Liver (tissue), 9 donors: ENCODE data around the gene METTL13. TPM values are rescaled to one million over a fixed set of nuclear protein-coding genes. Genes with fewer than 3 reads are reported as not detected.
A peak's percentile ranks its signal among the peaks of the same experiment; 100 is the strongest.

Experiments used
- DNase-seq: peaks from one replicate; pipeline ENCODE4 v3.0.0-alpha.2; 2017; ENCODE audit warnings: low spot score
- H3K27ac ChIP-seq, 2 donors: one replicate each; pipeline ENCODE4 v1.7.0; 2013; ENCODE audit warnings: inconsistent platforms in 2 of 2, low read length in 2 of 2, control low read depth in 1 of 2, low read depth in 1 of 2, mild to moderate bottlenecking in 1 of 2
- H3K27me3 ChIP-seq, 4 donors: one replicate each; pipeline versions ENCODE4 v1.6.1 to v1.7.0; 2013; ENCODE audit warnings: low read length in 3 of 4, inconsistent platforms in 1 of 4, mild to moderate bottlenecking in 1 of 4, moderate library complexity in 1 of 4; ENCODE audit not compliant: control insufficient read depth in 4 of 4, insufficient read depth in 4 of 4
- H3K36me3 ChIP-seq, 4 donors: one replicate each; pipeline versions ENCODE4 v1.6.1 to v1.7.0; 2013; ENCODE audit warnings: low read length in 3 of 4, mild to moderate bottlenecking in 3 of 4, low read depth in 1 of 4, moderate library complexity in 1 of 4; ENCODE audit not compliant: control insufficient read depth in 4 of 4, insufficient read depth in 3 of 4
- H3K4me1 ChIP-seq, 4 donors: one replicate each; pipeline versions ENCODE4 v1.6.1 to v1.7.0; 2013; ENCODE audit warnings: low read length in 3 of 4, mild to moderate bottlenecking in 3 of 4, moderate library complexity in 1 of 4; ENCODE audit not compliant: control insufficient read depth in 4 of 4, insufficient read depth in 4 of 4
- H3K4me3 ChIP-seq, 3 donors: one replicate each; pipeline versions ENCODE4 v1.6.1 to v1.7.0; 2013; ENCODE audit warnings: low read length in 3 of 3, control low read depth in 1 of 3, low read depth in 1 of 3, mild to moderate bottlenecking in 1 of 3
- H3K9ac ChIP-seq, 2 donors: one replicate each; pipeline ENCODE4 v1.7.0; 2013; ENCODE audit warnings: low read length in 2 of 2, mild to moderate bottlenecking in 2 of 2, moderate library complexity in 2 of 2, control low read depth in 1 of 2, low read depth in 1 of 2
- H3K9me3 ChIP-seq, 4 donors: one replicate each; pipeline versions ENCODE4 v1.6.1 to v1.7.0; 2013; ENCODE audit warnings: low read length in 3 of 4; ENCODE audit not compliant: control insufficient read depth in 4 of 4
- HNF4A ChIP-seq, 2 donors: conservative IDR thresholded peaks; 2 replicates each; pipeline ENCODE4 v1.6.1; 2016; ENCODE audit warnings: antibody characterized with exemption in 2 of 2, mild to moderate bottlenecking in 2 of 2
- HNF4G ChIP-seq: IDR thresholded peaks from 2 replicates; pipeline ENCODE4 v1.6.1; 2016; ENCODE audit warnings: antibody characterized with exemption
- JUND ChIP-seq, 2 donors: IDR thresholded peaks; 2 replicates each; pipeline ENCODE4 v1.6.1; 2016; ENCODE audit warnings: antibody characterized with exemption in 2 of 2
- NR2F2 ChIP-seq: IDR thresholded peaks from 2 replicates; pipeline ENCODE4 v1.6.1; 2016; ENCODE audit warnings: antibody characterized with exemption
- RAD21 ChIP-seq, 2 donors: IDR thresholded peaks; 2 replicates each; pipeline ENCODE4 v1.6.1; 2016; ENCODE audit warnings: antibody characterized with exemption in 2 of 2, mild to moderate bottlenecking in 2 of 2
- RXRA ChIP-seq, 2 donors: IDR thresholded peaks; 2 replicates each; pipeline ENCODE4 v1.6.1; 2017 to 2018; ENCODE audit warnings: antibody characterized with exemption in 2 of 2, mild to moderate bottlenecking in 1 of 2
- SP1 ChIP-seq: IDR thresholded peaks from 2 replicates; pipeline ENCODE4 v1.6.1; 2018; ENCODE audit warnings: antibody characterized with exemption, mild to moderate bottlenecking
- TAF1 ChIP-seq: conservative IDR thresholded peaks from 2 replicates; pipeline ENCODE4 v1.6.1; 2016; ENCODE audit warnings: antibody characterized with exemption, mild to moderate bottlenecking
- YY1 ChIP-seq: IDR thresholded peaks from 2 replicates; pipeline ENCODE4 v1.6.1; 2016; ENCODE audit warnings: antibody characterized with exemption, mild to moderate bottlenecking
- WGBS: extraction: QIAGEN DNeasy Blood & Tissue Kit; methylation state at CpG from one replicate; pipeline ENCODE4 v1.1.7; 2013; 5-methylcytosine and 5-hydroxymethylcytosine counted together
- polyA plus RNA-seq, 2 donors: library from polyadenylated mRNA; stranded (reverse) in 1 of 2; unstranded in 1 of 2; fragments of 200-250 nt in 1 of 2; fragments of >200 nt in 1 of 2; fragmentation: Nextera tagmentation in 1 of 2; extraction: Ambion mirVana in 1 of 2; gene quantifications; one replicate each; pipeline versions ENCODE4 v1.2.1 to v1.2.3, GENCODE V29; 2013 to 2015
- total RNA-seq, 2 donors: library from RNA; depleted of rRNA; stranded (reverse); fragments of >200 nt; gene quantifications; one replicate each; pipeline ENCODE4 v1.2.3, GENCODE V29; 2014
- TF ChIP-seq, protein P1 (sequence below): fragments of 150-350 bp; IDR thresholded peaks from 2 replicates; pipeline ENCODE4 v1.5.1; 2017; ENCODE audit warnings: improper control_type of control experiment, low read depth, low read length; ENCODE audit not compliant: missing input control
- TF ChIP-seq, protein P2 (sequence below): IDR thresholded peaks from 2 replicates; pipeline ENCODE4 v1.6.1; 2016; ENCODE audit warnings: antibody characterized with exemption
- TF ChIP-seq, protein P3 (sequence below): IDR thresholded peaks from 2 replicates; pipeline ENCODE4 v1.6.1; 2016; ENCODE audit warnings: antibody characterized with exemption, mild to moderate bottlenecking
- TF ChIP-seq, protein P4 (sequence below): IDR thresholded peaks from 2 replicates; pipeline ENCODE4 v1.6.1; 2016; ENCODE audit warnings: antibody characterized with exemption
- TF ChIP-seq, protein P5 (sequence below): IDR thresholded peaks from 2 replicates; pipeline ENCODE4 v1.6.1; 2016; ENCODE audit warnings: antibody characterized with exemption
- donor health status: healthy.
- donor health status: healthy.
- donor health status: healthy.
- donor health status: healthy.
- donor health status: healthy.

Gene METTL13
- total and polyA plus RNA-seq, 4 donors = 10.5 to 16.1 (median 13.4) TPM

DNA sequence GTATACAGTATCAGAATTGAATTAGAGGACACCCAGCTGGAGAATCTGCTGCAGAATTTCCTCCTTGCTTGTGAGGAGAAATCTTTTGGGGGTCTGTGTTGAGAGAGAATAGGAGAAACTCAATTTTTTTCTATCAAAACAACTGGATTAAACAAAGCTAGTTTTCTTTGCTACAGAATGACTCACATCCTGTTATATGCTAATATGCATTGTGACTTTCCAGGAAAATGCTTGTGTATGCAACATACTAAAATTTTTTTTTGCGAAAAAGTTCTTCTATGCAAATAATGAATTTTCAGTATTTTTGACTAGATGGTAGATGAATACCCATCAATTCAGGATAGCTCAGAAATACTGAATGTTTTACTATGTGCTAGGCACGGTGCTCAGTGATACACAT is 41.8 kb upstream of the METTL13 start:
- DNase-seq = no peak
- Histone ChIP-seq H3K27me3 (no peaks in the 10 kb centered on the region), H3K4me3 (no peak overlapping the region), H3K9ac (no peak overlapping the region), H3K27ac (no peak overlapping the region), H3K9me3 (no peaks in the 10 kb centered on the region), H3K4me1 (peaks cover 4 to 20% (median 10%) of the 10 kb centered on the region in 4 donors), H3K36me3 (peaks cover 0 to 8% (median 3%) of the 10 kb centered on the region in 4 donors)
- TF ChIP-seq SP1 (no peak), RXRA (IDR thresholded peaks at IDR 0.05) (no peak), HNF4A (conservative IDR thresholded peaks at IDR 0.05) (no peak)
- TF ChIP-seq, protein P1, sequence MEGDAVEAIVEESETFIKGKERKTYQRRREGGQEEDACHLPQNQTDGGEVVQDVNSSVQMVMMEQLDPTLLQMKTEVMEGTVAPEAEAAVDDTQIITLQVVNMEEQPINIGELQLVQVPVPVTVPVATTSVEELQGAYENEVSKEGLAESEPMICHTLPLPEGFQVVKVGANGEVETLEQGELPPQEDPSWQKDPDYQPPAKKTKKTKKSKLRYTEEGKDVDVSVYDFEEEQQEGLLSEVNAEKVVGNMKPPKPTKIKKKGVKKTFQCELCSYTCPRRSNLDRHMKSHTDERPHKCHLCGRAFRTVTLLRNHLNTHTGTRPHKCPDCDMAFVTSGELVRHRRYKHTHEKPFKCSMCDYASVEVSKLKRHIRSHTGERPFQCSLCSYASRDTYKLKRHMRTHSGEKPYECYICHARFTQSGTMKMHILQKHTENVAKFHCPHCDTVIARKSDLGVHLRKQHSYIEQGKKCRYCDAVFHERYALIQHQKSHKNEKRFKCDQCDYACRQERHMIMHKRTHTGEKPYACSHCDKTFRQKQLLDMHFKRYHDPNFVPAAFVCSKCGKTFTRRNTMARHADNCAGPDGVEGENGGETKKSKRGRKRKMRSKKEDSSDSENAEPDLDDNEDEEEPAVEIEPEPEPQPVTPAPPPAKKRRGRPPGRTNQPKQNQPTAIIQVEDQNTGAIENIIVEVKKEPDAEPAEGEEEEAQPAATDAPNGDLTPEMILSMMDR = no peak
- TF ChIP-seq, protein P2, sequence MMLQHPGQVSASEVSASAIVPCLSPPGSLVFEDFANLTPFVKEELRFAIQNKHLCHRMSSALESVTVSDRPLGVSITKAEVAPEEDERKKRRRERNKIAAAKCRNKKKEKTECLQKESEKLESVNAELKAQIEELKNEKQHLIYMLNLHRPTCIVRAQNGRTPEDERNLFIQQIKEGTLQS = no peak
- WGBS = 85% methylated on average over 2 of the region's 2 CpGs

DNA sequence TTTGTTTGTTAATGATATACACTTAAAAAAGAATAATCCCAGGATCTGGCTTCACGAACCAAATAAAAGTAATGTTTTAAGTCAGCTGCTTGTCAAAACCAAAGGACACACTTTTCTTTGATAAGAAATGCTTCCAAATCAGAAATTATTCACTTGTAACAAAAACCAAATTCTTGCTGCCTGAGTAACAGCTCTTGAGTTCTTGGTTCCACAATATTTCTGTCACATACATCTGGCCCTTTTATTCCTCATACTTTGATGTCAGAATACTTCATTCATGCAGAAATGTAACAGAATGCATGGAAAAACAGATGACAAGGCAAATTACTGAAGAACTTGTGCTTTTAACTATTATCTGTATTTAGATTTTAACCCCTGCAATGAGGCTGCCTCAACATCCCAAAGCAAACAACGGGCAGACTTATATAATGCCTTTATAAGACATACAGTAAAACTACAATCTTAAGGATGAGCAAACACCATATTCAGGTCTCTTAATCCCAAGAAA is 41.0 kb upstream of the METTL13 start:
- 82% methylated on average over 2 of the region's 2 CpGs for WGBS
- peak overlapping the region; percentile 17 to 86 for H3K9ac ChIP-seq
- no peaks in the 10 kb centered on the region for H3K27me3 ChIP-seq
- H3K4me3 ChIP-seq = peak overlapping the region in 1 of 3 donors; percentile 91
- DNase-seq = no peak
- H3K4me1 ChIP-seq = peaks cover 4 to 20% (median 10%) of the 10 kb centered on the region in 4 donors
- no peaks in the 10 kb centered on the region for H3K9me3 ChIP-seq
- no peak overlapping the region for H3K27ac ChIP-seq
- peaks cover 0 to 6% (median 3%) of the 10 kb centered on the region in 4 donors for H3K36me3 ChIP-seq
- no peak for TF ChIP-seq YY1
- TF ChIP-seq SP1 = no peak
- TF ChIP-seq, protein P3, sequence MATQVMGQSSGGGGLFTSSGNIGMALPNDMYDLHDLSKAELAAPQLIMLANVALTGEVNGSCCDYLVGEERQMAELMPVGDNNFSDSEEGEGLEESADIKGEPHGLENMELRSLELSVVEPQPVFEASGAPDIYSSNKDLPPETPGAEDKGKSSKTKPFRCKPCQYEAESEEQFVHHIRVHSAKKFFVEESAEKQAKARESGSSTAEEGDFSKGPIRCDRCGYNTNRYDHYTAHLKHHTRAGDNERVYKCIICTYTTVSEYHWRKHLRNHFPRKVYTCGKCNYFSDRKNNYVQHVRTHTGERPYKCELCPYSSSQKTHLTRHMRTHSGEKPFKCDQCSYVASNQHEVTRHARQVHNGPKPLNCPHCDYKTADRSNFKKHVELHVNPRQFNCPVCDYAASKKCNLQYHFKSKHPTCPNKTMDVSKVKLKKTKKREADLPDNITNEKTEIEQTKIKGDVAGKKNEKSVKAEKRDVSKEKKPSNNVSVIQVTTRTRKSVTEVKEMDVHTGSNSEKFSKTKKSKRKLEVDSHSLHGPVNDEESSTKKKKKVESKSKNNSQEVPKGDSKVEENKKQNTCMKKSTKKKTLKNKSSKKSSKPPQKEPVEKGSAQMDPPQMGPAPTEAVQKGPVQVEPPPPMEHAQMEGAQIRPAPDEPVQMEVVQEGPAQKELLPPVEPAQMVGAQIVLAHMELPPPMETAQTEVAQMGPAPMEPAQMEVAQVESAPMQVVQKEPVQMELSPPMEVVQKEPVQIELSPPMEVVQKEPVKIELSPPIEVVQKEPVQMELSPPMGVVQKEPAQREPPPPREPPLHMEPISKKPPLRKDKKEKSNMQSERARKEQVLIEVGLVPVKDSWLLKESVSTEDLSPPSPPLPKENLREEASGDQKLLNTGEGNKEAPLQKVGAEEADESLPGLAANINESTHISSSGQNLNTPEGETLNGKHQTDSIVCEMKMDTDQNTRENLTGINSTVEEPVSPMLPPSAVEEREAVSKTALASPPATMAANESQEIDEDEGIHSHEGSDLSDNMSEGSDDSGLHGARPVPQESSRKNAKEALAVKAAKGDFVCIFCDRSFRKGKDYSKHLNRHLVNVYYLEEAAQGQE = no peak
- TF ChIP-seq JUND (IDR thresholded peaks at IDR 0.05) = no peak
- TF ChIP-seq, protein P4, sequence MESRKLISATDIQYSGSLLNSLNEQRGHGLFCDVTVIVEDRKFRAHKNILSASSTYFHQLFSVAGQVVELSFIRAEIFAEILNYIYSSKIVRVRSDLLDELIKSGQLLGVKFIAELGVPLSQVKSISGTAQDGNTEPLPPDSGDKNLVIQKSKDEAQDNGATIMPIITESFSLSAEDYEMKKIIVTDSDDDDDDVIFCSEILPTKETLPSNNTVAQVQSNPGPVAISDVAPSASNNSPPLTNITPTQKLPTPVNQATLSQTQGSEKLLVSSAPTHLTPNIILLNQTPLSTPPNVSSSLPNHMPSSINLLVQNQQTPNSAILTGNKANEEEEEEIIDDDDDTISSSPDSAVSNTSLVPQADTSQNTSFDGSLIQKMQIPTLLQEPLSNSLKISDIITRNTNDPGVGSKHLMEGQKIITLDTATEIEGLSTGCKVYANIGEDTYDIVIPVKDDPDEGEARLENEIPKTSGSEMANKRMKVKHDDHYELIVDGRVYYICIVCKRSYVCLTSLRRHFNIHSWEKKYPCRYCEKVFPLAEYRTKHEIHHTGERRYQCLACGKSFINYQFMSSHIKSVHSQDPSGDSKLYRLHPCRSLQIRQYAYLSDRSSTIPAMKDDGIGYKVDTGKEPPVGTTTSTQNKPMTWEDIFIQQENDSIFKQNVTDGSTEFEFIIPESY = no peak
- TF ChIP-seq RAD21 (IDR thresholded peaks at IDR 0.05) = no peak
- TF ChIP-seq NR2F2 = no peak
- TF ChIP-seq TAF1 = no peak
- TF ChIP-seq HNF4G = no peak
- TF ChIP-seq, protein P5, sequence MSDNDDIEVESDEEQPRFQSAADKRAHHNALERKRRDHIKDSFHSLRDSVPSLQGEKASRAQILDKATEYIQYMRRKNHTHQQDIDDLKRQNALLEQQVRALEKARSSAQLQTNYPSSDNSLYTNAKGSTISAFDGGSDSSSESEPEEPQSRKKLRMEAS = no peak
- TF ChIP-seq, protein P1 = no peak
